Head of caudate nucleus (tissue), 42 donors: ENCODE data around the gene ZNF883.

Source experiments
- DNase-seq, 42 donors: peaks; one replicate each; pipeline versions ENCODE4 v3.0.0 to v3.0.0-alpha.2; 2020 to 2021; ENCODE audit warnings: mixed read lengths in 7 of 42
- intact Hi-C: fragments of 100-400 bp; cut with DNase I; formaldehyde crosslinking; loops from one replicate; pipeline ENCODE4 v1.15.0; 2022

The ZNF883 gene

GRCh38 chr9:112933696-112934095 lies 78.3 kb downstream of the ZNF883 start:
- intact Hi-C loops: no loop called here
- no peak for DNase-seq

- intact Hi-C loops: loop anchor here (10.0 kb wide), 1 partner anchor 180 kb away; no protein-coding TSS in a partner anchor
- DNase-seq: peak in 24 of 42 donors; percentile 6 to 76 (median 23)
These were observed 86.8 kb downstream of the ZNF883 start for GRCh38 chr9:112925058-112925641.

- intact Hi-C loops: loop anchor here (10.0 kb wide), 1 partner anchor 183 kb away; no protein-coding TSS in a partner anchor
- peak in 17 of 42 donors; percentile 7 to 57 (median 23) for DNase-seq
These were observed 90.4 kb downstream of the ZNF883 start for GRCh38 chr9:112921549-112921948.

GRCh38 chr9:112917987-112918362 lies 94.0 kb downstream of the ZNF883 start:
- intact Hi-C loops: no loop called here

GRCh38 chr9:112917047-112917986 lies 94.7 kb downstream of the ZNF883 start:
- no peak for DNase-seq
- intact Hi-C loops: no loop called here

More at GRCh38 chr9:112917987-112918362, 94.0 kb downstream of the ZNF883 start:
- no peak for DNase-seq

GRCh38 chr9:112914524-112914923 lies 97.5 kb downstream of the ZNF883 start:
- intact Hi-C loops: no loop called here
- no peak for DNase-seq

- intact Hi-C loops: no loop called here
- no peak for DNase-seq
These were observed 98.7 kb downstream of the ZNF883 start for GRCh38 chr9:112913326-112913725.

- DNase-seq: no peak
- intact Hi-C loops: no loop called here
These were observed 99.4 kb downstream of the ZNF883 start for GRCh38 chr9:112912636-112913035.

GRCh38 chr9:112911736-112912135 lies 100.3 kb downstream of the ZNF883 start:
- intact Hi-C loops: no loop called here
- no peak for DNase-seq
